GM13977 (cell line): ENCODE data around the gene ZNRD2.
"Not testable (repeated sequence)": the region's sequence is repeated elsewhere in the genome, so short reads cannot be mapped to it uniquely, and the experiment has no call there.

Experiments used
- DNase-seq: peaks from one replicate; pipeline ENCODE4 v3.0.0; 2012; ENCODE audit warnings: low spot score
- in situ Hi-C: fragments of 300-500 bp; cut with MboI; formaldehyde crosslinking; loops from one replicate; pipeline ENCODE4 v1.12.0; 2022; ENCODE audit warnings: low sequenced_read_pairs, low pct_unique_long_range_greater_than_20kb, mixed read lengths, inconsistent platforms; ENCODE audit not compliant: unreplicated experiment
- TF ChIP-seq, protein P1 (sequence below): IDR thresholded peaks from 2 replicates; pipeline ENCODE4 v1.5.1; 2012; ENCODE audit warnings: mild to moderate bottlenecking, control low read depth; ENCODE audit not compliant: insufficient read depth; ENCODE audit errors: extremely low read depth, missing control alignments

Gene ZNRD2

GRCh38 chr11:65569973-65570918, at the start of gene ZNRD2:
Gene ZNRD2, plus strand, starts transcription at chr11:65570477. Its CDS starts 15 bp downstream, at chr11:65570492.
- peak; percentile 97 for DNase-seq
- in situ Hi-C loops, result no loop called here
- TF ChIP-seq, protein P1, sequence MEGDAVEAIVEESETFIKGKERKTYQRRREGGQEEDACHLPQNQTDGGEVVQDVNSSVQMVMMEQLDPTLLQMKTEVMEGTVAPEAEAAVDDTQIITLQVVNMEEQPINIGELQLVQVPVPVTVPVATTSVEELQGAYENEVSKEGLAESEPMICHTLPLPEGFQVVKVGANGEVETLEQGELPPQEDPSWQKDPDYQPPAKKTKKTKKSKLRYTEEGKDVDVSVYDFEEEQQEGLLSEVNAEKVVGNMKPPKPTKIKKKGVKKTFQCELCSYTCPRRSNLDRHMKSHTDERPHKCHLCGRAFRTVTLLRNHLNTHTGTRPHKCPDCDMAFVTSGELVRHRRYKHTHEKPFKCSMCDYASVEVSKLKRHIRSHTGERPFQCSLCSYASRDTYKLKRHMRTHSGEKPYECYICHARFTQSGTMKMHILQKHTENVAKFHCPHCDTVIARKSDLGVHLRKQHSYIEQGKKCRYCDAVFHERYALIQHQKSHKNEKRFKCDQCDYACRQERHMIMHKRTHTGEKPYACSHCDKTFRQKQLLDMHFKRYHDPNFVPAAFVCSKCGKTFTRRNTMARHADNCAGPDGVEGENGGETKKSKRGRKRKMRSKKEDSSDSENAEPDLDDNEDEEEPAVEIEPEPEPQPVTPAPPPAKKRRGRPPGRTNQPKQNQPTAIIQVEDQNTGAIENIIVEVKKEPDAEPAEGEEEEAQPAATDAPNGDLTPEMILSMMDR, result peak; percentile 65

- DNase-seq, in situ Hi-C loops: not testable (repeated sequence)
These were observed 48.3 kb upstream of the ZNRD2 start for GRCh38 chr11:65521777-65522521.

GRCh38 chr11:65522718-65523630, 47.3 kb upstream of the ZNRD2 start:
- DNase-seq, in situ Hi-C loops: not testable (repeated sequence)

GRCh38 chr11:65523631-65523968, 46.7 kb upstream of the ZNRD2 start:
- DNase-seq, in situ Hi-C loops: not testable (repeated sequence)

DNA sequence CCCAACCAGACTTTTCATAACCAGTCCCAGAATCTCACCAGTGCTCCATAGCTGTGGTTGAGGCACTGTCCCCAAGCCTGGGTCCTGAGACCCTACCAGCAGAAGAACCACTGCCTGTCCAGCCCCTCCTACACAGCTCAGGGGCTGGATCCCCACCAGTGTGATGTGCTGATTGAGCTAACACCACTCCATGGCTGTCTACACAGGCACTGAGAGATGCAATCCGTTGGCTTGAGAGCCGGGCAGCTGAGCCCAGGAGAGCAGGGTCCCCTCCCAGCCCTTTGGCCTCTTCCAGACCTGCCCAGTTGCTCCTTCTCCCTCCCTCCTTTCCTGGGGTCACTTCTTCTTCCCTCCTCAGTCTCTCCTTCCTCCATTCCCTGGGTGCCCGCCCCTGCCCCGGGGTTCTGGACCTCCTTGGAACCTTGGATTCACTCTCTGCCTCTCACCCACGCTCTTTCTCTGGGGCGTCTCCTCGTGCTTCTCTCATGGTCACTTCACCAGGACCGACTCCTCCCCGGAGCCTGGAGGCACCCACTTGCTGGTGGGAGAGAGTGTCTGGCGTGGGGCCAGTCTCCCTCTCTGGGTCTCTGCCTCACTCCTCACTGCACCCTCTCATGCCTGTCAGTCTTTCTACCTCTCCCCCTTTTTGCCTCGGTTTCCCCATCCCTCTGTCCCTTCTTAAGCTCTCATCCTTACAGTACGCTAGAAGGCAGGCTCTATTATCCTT, 46.1 kb upstream of the ZNRD2 start:
- TF ChIP-seq, protein P1, result no peak
- no peak for DNase-seq
- in situ Hi-C loops, result no loop called here

DNA sequence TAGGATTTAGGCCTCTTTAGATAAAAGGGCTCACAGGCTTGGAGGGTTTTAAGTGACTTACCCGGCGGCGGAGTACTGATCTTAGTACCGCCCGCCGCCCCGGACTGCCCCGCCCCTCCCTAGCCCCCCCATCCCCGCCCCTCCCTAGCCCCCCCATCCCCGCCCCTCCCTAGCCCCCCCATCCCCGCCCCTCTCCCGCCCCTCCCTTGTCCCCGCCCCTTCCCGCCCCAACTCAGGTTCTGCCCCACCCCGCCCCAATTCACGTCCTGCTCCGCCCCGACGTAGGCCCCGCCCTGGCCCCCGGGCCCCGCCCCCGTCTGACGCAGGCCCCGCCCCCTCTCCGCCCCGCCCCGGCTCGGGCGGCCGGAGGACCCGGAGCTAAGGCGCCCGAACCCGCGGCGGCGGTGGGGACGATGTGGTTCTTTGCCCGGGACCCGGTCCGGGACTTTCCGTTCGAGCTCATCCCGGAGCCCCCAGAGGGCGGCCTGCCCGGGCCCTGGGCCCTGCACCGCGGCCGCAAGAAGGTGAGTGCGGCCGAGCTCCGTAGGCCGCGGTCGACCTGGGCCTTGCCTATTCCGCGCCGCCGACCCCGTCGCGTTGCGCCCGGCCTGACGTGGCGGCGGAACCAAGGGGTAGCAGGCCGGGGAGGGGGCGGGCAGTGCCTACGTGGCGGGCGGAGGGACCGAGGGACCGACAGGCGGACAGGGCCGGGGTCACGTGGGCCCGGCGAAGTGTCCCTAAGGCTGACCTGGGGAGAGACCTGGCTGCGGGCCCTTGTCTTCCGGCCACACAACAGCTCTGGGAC, 45.3 kb upstream of the ZNRD2 start, which contains the start of gene SCYL1:
Gene SCYL1 (plus strand): TSS at position 343 of the 805 bp plus-strand sequence. CDS start 71 bp downstream, at position 414.
- TF ChIP-seq, protein P1, result no peak
- in situ Hi-C loops, result no loop called here
- peak; percentile 97 for DNase-seq
